HG03342 (cell line): Measurements from ENCODE around the gene CLIC1.

ENCODE experiments used
- ATAC-seq: cut with Tn5 transposase; IDR thresholded peaks from one replicate; pipeline ENCODE4 v1.9.1; 2021; ENCODE audit warnings: mild to moderate bottlenecking, moderate library complexity; ENCODE audit not compliant: unreplicated experiment

Gene CLIC1

DNA sequence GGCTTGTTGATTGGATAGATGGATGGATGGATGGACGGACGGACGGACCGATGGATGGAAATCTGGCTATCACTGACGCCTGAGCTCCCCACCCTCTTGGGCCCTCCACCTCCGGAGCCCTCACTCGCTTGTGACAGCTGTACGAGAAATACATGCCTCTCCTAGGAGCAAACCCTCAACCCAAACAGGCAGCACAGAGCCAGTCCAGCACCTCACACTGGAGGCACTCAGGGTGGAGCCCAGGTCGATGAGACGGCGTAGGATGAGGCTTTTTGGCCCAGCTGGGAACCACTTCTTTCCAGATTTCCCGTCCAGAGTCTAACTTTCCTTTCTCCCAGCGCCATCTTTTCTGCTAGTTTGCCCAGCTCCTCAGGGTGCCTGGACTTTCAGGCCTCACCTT, 52.7 kb downstream of the CLIC1 start:
- no peak for ATAC-seq

DNA sequence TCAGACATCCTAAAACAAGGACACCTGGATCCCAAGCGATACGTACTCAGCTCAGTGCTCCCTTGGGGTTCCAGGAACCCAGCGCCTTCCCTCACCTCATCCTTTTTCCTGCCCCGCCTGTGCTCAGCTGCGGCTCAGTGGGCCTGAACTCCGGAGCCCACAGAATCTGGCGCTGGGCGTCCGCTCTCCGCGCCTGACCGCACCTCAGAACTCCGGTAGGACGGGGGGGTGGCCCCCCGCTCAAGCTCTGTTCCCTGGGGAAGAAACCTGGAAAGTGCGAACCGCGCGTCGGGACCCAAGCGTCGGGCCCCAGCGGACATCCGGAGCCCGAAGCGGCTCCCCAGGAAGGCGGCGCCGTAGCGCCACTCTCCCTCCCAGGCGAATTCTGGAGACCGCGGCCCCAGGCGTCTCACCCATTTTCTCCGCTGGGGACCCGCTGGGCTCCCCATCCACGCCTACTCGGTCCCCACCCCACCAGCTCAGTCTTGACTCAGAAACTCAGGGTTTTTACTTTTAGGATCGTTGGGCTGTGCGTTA, 55.1 kb downstream of the CLIC1 start:
- no peak for ATAC-seq
